CD4-positive, CD25-positive, alpha-beta regulatory T cell (primary cell): ENCODE measurements around the gene ZC2HC1B. TPM values are rescaled to one million over a fixed set of nuclear protein-coding genes. Genes with fewer than 3 reads are reported as not detected.

Source experiments
- ATAC-seq, 2 donors: fragments of 150-1000 bp; cut with Tn5 transposase; one replicate each; pipeline ENCODE4 v1.10.0; 2021; ENCODE audit warnings: low read depth in 2 of 2, moderate number of reproducible peaks in 2 of 2, moderate library complexity in 1 of 2
- DNase-seq, 3 donors: peaks; one replicate each; pipeline versions ENCODE4 v3.0.0 to v3.0.0-alpha.2; 2012 to 2022; ENCODE audit warnings: mixed read lengths in 1 of 3
- H3K27ac ChIP-seq: one replicate; pipeline ENCODE4 v1.7.0; 2013; ENCODE audit warnings: mild to moderate bottlenecking, low read length; ENCODE audit not compliant: insufficient read depth, poor library complexity, severe bottlenecking
- H3K27me3 ChIP-seq: one replicate; pipeline ENCODE4 v1.7.0; 2013; ENCODE audit warnings: low read length; ENCODE audit not compliant: control insufficient read depth, insufficient read depth
- H3K36me3 ChIP-seq: one replicate; pipeline ENCODE4 v1.7.0; 2013; ENCODE audit warnings: mild to moderate bottlenecking, low read length, moderate library complexity; ENCODE audit not compliant: control insufficient read depth, insufficient read depth
- H3K4me1 ChIP-seq: 2 replicates; pipeline ENCODE4 v1.7.0; 2013; ENCODE audit warnings: mild to moderate bottlenecking, low read length; ENCODE audit not compliant: insufficient read depth, control insufficient read depth, poor library complexity, severe bottlenecking
- H3K4me3 ChIP-seq: one replicate; pipeline ENCODE4 v1.7.0; 2013; ENCODE audit warnings: low read depth, mild to moderate bottlenecking, low read length, moderate library complexity
- H3K9me3 ChIP-seq, 2 experiments: 1 replicate in 1 of 2; 2 replicates in 1 of 2; pipeline ENCODE4 v1.7.0; 2013; ENCODE audit warnings: low read length in 2 of 2, mild to moderate bottlenecking in 1 of 2, moderate library complexity in 1 of 2; ENCODE audit not compliant: control insufficient read depth in 2 of 2
- H3K27ac Mint-ChIP-seq, 3 donors: one replicate each; pipeline ENCODE4 v1.8.0; 2020 to 2022; ENCODE audit warnings: mild to moderate bottlenecking in 3 of 3, mixed read lengths in 3 of 3, moderate library complexity in 2 of 3
- H3K27me3 Mint-ChIP-seq: one replicate; pipeline ENCODE4 v1.8.0; 2022; ENCODE audit warnings: mild to moderate bottlenecking, mixed read lengths
- H3K36me3 Mint-ChIP-seq: one replicate; pipeline ENCODE4 v1.8.0; 2020; ENCODE audit warnings: mixed read lengths
- H3K4me1 Mint-ChIP-seq, 4 donors: one replicate each; pipeline ENCODE4 v1.8.0; 2020 to 2022; ENCODE audit warnings: mixed read lengths in 4 of 4, mild to moderate bottlenecking in 1 of 4
- H3K4me3 Mint-ChIP-seq, 4 donors: one replicate each; pipeline ENCODE4 v1.8.0; 2020 to 2022; ENCODE audit warnings: mild to moderate bottlenecking in 4 of 4, mixed read lengths in 4 of 4, moderate library complexity in 3 of 4
- H3K9me3 Mint-ChIP-seq, 7 donors: one replicate each; pipeline ENCODE4 v1.8.0; 2020 to 2022; ENCODE audit warnings: mixed read lengths in 7 of 7, mild to moderate bottlenecking in 3 of 7, moderate library complexity in 2 of 7
- polyA plus RNA-seq, 4 donors: library from polyadenylated mRNA; unstranded; fragments of 300-500 nt; fragmentation: Illumina TruSeq; gene quantifications; one replicate each; pipeline ENCODE4 v1.2.3, GENCODE V29; 2021
- total RNA-seq: library from RNA; stranded (reverse); gene quantifications from one replicate; pipeline ENCODE4 v1.2.3, GENCODE V29; 2022

ZC2HC1B gene
- total and polyA plus RNA-seq, 5 donors from 2014 or later: not detected

DNA sequence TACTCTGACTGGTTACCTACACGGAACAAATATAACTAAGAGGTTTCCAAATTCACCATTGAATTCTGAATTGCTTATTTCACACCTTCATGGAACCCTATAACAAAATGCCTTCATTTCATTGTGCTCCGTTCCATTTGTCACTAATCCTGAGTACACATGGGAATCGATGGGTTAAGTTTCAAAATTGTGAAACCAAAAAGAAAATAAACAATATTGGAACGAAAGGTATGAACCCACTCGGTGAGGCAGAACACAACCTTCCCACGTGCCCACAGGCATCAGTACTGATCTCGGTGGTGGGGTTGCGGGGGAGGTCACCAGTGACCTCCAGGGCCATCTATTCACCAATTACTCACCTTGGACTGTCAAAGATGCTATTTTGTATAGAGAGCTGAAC is 109.8 kb downstream of the ZC2HC1B start:
- peaks cover 15% of the 10 kb centered on the region for H3K27me3 Mint-ChIP-seq
- no peak overlapping the region for H3K4me3 Mint-ChIP-seq

DNA sequence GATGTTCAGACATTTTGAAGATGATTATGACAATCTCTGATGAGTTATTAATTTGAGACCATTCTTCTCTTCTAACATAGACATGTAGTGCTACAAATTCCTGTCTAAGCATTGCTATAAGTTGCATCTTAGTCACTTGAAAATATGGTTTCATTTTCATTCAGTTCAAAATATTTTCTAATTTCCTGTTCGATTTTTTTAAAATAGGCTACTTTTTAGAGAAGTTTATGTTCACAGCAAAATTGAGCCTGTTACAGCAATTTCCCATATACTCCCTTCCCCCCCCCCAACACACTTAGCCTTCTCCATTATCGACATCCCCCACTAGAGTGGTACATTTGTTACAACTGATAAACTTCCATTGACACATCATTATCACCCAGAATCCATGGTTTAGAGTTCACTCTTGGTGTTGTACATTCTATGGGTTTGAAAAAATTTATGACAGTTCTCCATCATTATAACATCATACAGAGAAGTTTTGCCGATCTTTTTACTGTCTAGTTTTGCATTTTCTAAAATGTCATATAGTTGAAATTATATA is 112.6 kb downstream of the ZC2HC1B start:
- Mint-ChIP-seq H3K27ac (peak overlapping the region in 1 of 3 donors; percentile 6), H3K4me1 (peaks cover 0 to 7% (median 4%) of the 10 kb centered on the region in 4 donors), H3K27me3 (peaks cover 5% of the 10 kb centered on the region), H3K9me3 (no peaks in the 10 kb centered on the region), H3K36me3 (no peaks in the 10 kb centered on the region), H3K4me3 (no peak overlapping the region)
- H3K36me3 ChIP-seq: no peaks in the 10 kb centered on the region
- no peak overlapping the region for H3K27ac ChIP-seq
- DNase-seq (peak in 1 of 3 donors; percentile 3), ATAC-seq (no peak)
- no peaks in the 10 kb centered on the region for H3K27me3 ChIP-seq
- no peak overlapping the region for H3K4me3 ChIP-seq
- no peaks in the 10 kb centered on the region for H3K9me3 ChIP-seq
- H3K4me1 ChIP-seq: no peaks in the 10 kb centered on the region

More for the DNA sequence above, 109.8 kb downstream of the ZC2HC1B start:
- Histone ChIP-seq H3K4me1 (no peaks in the 10 kb centered on the region), H3K4me3 (no peak overlapping the region), H3K27ac (no peak overlapping the region), H3K27me3 (no peaks in the 10 kb centered on the region), H3K36me3 (no peaks in the 10 kb centered on the region), H3K9me3 (no peaks in the 10 kb centered on the region)
- Mint-ChIP-seq H3K27ac (no peak overlapping the region), H3K4me1 (peaks cover 0 to 7% (median 4%) of the 10 kb centered on the region in 4 donors), H3K9me3 (no peaks in the 10 kb centered on the region), H3K36me3 (no peaks in the 10 kb centered on the region)
- ATAC-seq (no peak), DNase-seq (no peak)

DNA sequence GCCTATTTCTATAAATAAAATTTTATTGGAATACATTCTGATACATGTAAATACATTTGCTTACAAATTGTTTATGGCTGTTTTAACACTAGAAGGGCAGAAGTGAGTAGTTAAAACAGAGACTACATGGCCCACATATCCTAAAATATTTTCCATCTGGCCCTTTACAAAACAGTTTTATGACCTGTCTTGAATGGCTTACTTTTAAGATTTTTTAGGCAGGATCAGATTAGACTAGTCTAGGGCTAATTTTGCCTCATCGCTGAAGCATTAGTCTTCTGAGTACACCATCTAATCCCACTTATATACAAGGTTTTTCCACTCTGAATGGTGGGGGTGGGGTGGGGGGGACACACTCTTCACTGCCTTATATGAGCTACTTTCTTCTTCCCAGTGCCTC is 116.6 kb downstream of the ZC2HC1B start:
- no peaks in the 10 kb centered on the region for H3K4me1 ChIP-seq
- no peaks in the 10 kb centered on the region for H3K9me3 ChIP-seq
- Mint-ChIP-seq H3K36me3 (no peaks in the 10 kb centered on the region), H3K9me3 (no peaks in the 10 kb centered on the region), H3K4me3 (no peak overlapping the region), H3K4me1 (peaks cover 0 to 7% (median 4%) of the 10 kb centered on the region in 4 donors), H3K27me3 (peaks cover 5% of the 10 kb centered on the region), H3K27ac (no peak overlapping the region)
- ATAC-seq (no peak), DNase-seq (no peak)
- H3K27me3 ChIP-seq: no peaks in the 10 kb centered on the region
- no peaks in the 10 kb centered on the region for H3K36me3 ChIP-seq
- H3K4me3 ChIP-seq: no peak overlapping the region
- H3K27ac ChIP-seq: no peak overlapping the region

GRCh38 chr6:143982968-143983367 is 118.7 kb downstream of the ZC2HC1B start:
- no peaks in the 10 kb centered on the region for H3K4me1 Mint-ChIP-seq
- no peak overlapping the region for H3K27ac Mint-ChIP-seq
- Histone ChIP-seq H3K4me1 (no peaks in the 10 kb centered on the region), H3K27ac (no peak overlapping the region), H3K9me3 (no peaks in the 10 kb centered on the region), H3K27me3 (no peaks in the 10 kb centered on the region), H3K4me3 (no peak overlapping the region), H3K36me3 (no peaks in the 10 kb centered on the region)
- no peak overlapping the region for H3K4me3 Mint-ChIP-seq
- H3K36me3 Mint-ChIP-seq: no peaks in the 10 kb centered on the region
- ATAC-seq: no peak
- H3K9me3 Mint-ChIP-seq: no peaks in the 10 kb centered on the region
- H3K27me3 Mint-ChIP-seq: peaks cover 7% of the 10 kb centered on the region
- no peak for DNase-seq

DNA sequence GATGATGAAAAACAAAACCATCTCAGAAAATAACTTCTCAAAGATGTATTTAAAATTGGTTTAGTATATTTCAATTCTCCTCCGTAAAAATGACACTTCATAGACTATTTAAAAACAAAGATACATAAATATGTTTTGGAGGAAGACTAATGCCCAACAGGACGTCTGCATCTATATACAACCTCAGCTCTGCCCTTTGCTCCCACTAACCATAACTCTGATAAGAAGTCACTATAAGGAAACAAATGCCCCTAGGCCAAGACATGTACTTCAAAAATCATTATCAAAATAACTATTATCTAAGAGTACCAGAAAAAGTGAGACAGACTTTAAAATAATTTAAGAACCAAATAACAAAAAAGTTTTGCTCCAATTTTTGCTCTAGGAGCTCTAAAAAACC is 120.4 kb downstream of the ZC2HC1B start:
- no peak for DNase-seq
- Mint-ChIP-seq H3K27me3 (peaks cover 10% of the 10 kb centered on the region), H3K36me3 (no peaks in the 10 kb centered on the region), H3K4me3 (no peak overlapping the region), H3K27ac (no peak overlapping the region), H3K9me3 (peaks cover 0 to 3% (median 0%) of the 10 kb centered on the region in 7 donors), H3K4me1 (no peaks in the 10 kb centered on the region)
- Histone ChIP-seq H3K27ac (no peak overlapping the region), H3K36me3 (no peaks in the 10 kb centered on the region), H3K27me3 (peaks cover 7% of the 10 kb centered on the region), H3K9me3 (no peaks in the 10 kb centered on the region), H3K4me3 (no peak overlapping the region), H3K4me1 (no peaks in the 10 kb centered on the region)
- ATAC-seq: no peak

GRCh38 chr6:143986463-143987065 is 122.3 kb downstream of the ZC2HC1B start:
- Histone ChIP-seq H3K4me1 (no peaks in the 10 kb centered on the region), H3K4me3 (no peak overlapping the region), H3K36me3 (no peaks in the 10 kb centered on the region), H3K9me3 (no peaks in the 10 kb centered on the region), H3K27ac (no peak overlapping the region), H3K27me3 (peaks cover 7% of the 10 kb centered on the region)
- no peak overlapping the region for H3K27ac Mint-ChIP-seq
- DNase-seq (no peak), ATAC-seq (no peak)
- H3K4me1 Mint-ChIP-seq: no peaks in the 10 kb centered on the region
- no peak overlapping the region for H3K4me3 Mint-ChIP-seq
- peaks cover 0 to 4% (median 0%) of the 10 kb centered on the region in 7 donors for H3K9me3 Mint-ChIP-seq
- H3K27me3 Mint-ChIP-seq: peaks cover 18% of the 10 kb centered on the region
- H3K36me3 Mint-ChIP-seq: peaks cover 4% of the 10 kb centered on the region

Other genes starting within 250 kb of the ZC2HC1B start
- 70.2 TPM for gene PHACTR2, start 186.5 kb upstream of the ZC2HC1B start, total RNA-seq
- 10 to 100 TPM; 16.1 to 31.9 (median 23.7) TPM for gene PHACTR2, start 186.5 kb upstream of the ZC2HC1B start, polyA plus RNA-seq
- 24.2 TPM for gene LTV1, start 21.1 kb upstream of the ZC2HC1B start, total RNA-seq
- 10 to 100 TPM; 17.4 to 24.0 (median 18.7) TPM for gene LTV1, start 21.1 kb upstream of the ZC2HC1B start, polyA plus RNA-seq
- 2.8 TPM for gene PLAGL1, start 143.8 kb downstream of the ZC2HC1B start, total RNA-seq
- 1 to 10 TPM; 1.4 to 4.7 (median 2.6) TPM for gene PLAGL1, start 143.8 kb downstream of the ZC2HC1B start, polyA plus RNA-seq
- 127 TPM for gene SF3B5, start 231.1 kb downstream of the ZC2HC1B start, total RNA-seq
- 100 to 1,000 TPM; 440 to 448 (median 441) TPM for gene SF3B5, start 231.1 kb downstream of the ZC2HC1B start, polyA plus RNA-seq